ENCODE data around the gene SSRP1.

- TF ChIP-seq CTCF (IDR thresholded peaks at IDR 0.05) (no peak), REST (IDR thresholded peaks at IDR 0.05) (no peak), EP300 (IDR thresholded peaks at IDR 0.05) (no peak), TFCP2L1 (CRISPR knock-in tag; IDR thresholded peaks at IDR 0.05) (no peak), CHD4 (IDR thresholded peaks at IDR 0.05; ENCODE audit: borderline replicate concordance) (no peak), RCOR1 (IDR thresholded peaks at IDR 0.05; ENCODE audit: low read depth, low read length) (no peak), JUN (IDR thresholded peaks at IDR 0.05) (peak; percentile 46 to 86; a peak in 3 of 5 replicates), POLR2A (IDR thresholded peaks at IDR 0.05; ENCODE audit: low read length) (peak; percentile 32; the same call in 1 of the 2 replicates), ELK1 (IDR thresholded peaks at IDR 0.05; ENCODE audit: low read depth, low read length) (no peak)
- TF ChIP-seq, protein P1, sequence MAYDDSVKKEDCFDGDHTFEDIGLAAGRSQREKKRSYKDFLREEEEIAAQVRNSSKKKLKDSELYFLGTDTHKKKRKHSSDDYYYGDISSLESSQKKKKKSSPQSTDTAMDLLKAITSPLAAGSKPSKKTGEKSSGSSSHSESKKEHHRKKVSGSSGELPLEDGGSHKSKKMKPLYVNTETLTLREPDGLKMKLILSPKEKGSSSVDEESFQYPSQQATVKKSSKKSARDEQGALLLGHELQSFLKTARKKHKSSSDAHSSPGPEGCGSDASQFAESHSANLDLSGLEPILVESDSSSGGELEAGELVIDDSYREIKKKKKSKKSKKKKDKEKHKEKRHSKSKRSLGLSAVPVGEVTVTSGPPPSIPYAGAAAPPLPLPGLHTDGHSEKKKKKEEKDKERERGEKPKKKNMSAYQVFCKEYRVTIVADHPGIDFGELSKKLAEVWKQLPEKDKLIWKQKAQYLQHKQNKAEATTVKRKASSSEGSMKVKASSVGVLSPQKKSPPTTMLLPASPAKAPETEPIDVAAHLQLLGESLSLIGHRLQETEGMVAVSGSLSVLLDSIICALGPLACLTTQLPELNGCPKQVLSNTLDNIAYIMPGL (CRISPR knock-in tag; IDR thresholded peaks at IDR 0.05; ENCODE audit: borderline replicate concordance): no peak
These were observed 24.4 kb downstream of the SSRP1 start for GRCh38 chr11:57311109-57311936.

Data from A549 (cell line).